Measurements from ENCODE around the gene MKI67. TPM values are rescaled to one million over a fixed set of nuclear protein-coding genes. Genes with fewer than 3 reads are reported as not detected.

Gene MKI67
- total and polyA plus RNA-seq, 10 of the 15 experiments (the other 5 are each of a cell fraction or from before 2014, with no cell fraction given) = 22.3 to 183 (median 82.9) TPM

GRCh38 chr10:128064108-128064969 lies 61.9 kb downstream of the MKI67 start (continued):
- no peak for TF ChIP-seq CTCF (IDR thresholded peaks at IDR 0.05 in 2 of 3, conservative IDR thresholded peaks at IDR 0.05 in 1 of 3; ENCODE audit: control insufficient read depth in 2 of 3, extremely low read depth in 1 of 3, insufficient read depth in 1 of 3, low read depth in 3 of 3, low read length in 3 of 3)
- TF ChIP-seq MAX (IDR thresholded peaks at IDR 0.05; ENCODE audit: low read depth, low read length) = peak; percentile 26; the same call in 1 of the 2 replicates
- TF ChIP-seq HDAC6 (IDR thresholded peaks at IDR 0.05; ENCODE audit: unreplicated experiment) = no peak
- TF ChIP-seq IKZF2 (IDR thresholded peaks at IDR 0.05) = peak; percentile 96 to 98
- TF ChIP-seq IRF5 (IDR thresholded peaks at IDR 0.05; ENCODE audit: borderline replicate concordance) = no peak
- peak; percentile 98 for TF ChIP-seq IKZF1 (conservative IDR thresholded peaks at IDR 0.05)
- no peak for TF ChIP-seq ZNF24 (IDR thresholded peaks at IDR 0.05)
- TF ChIP-seq ZBTB11 (CRISPR knock-in tag; IDR thresholded peaks at IDR 0.05) = no peak
- peak; percentile 36 for TF ChIP-seq BCL3 (IDR thresholded peaks at IDR 0.05; ENCODE audit: borderline replicate concordance, insufficient read depth, low read depth, low read length, poor library complexity, severe bottlenecking)
- TF ChIP-seq TCF7 (IDR thresholded peaks at IDR 0.05; ENCODE audit: borderline replicate concordance) = no peak
- TF ChIP-seq POLR2AphosphoS5 (IDR thresholded peaks at IDR 0.05; ENCODE audit: low read length) = 0 out of 2 replicates have a peak, but pooled peaks have one; percentile 7
- TF ChIP-seq MYC (IDR thresholded peaks at IDR 0.05; ENCODE audit: insufficient read depth, insufficient read length, insufficient replicate concordance, low read length, severe bottlenecking) = no peak
- TF ChIP-seq POU2F2 (IDR thresholded peaks at IDR 0.05; ENCODE audit: borderline replicate concordance, low read depth, low read length) = no peak
- no peak for TF ChIP-seq ZNF622 (IDR thresholded peaks at IDR 0.05)
- TF ChIP-seq JUND (IDR thresholded peaks at IDR 0.05; ENCODE audit: low read depth, low read length) = no peak
- TF ChIP-seq E4F1 (IDR thresholded peaks at IDR 0.05; ENCODE audit: borderline replicate concordance, partially characterized antibody) = no peak
